ENCODE measurements around the gene MYO9A.
A peak's percentile ranks its signal among the peaks of the same experiment; 100 is the strongest.

Gene MYO9A

DNA sequence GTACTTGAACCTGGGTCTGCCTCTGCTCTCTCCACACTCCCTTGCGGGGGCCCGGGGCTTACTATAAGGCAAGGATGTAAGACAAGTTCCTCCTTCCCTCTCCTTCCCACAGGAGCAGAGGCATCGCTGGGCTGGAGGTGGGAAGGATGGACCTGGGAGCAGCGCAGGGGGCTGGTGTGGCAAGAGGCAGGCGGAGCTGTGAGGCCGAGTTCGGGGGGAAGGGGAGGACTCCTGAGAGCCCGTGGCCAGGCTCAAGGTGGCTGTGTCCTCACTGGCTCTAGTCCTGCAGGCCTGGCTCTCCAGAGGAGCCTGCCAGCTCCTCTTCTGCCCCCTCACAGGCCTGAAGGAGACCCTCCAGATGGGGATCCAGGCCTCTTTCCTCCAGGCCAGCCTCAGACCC lies 308.6 kb downstream of the MYO9A start:
- DNase-seq (ENCODE audit: low spot score) = no peak

DNA sequence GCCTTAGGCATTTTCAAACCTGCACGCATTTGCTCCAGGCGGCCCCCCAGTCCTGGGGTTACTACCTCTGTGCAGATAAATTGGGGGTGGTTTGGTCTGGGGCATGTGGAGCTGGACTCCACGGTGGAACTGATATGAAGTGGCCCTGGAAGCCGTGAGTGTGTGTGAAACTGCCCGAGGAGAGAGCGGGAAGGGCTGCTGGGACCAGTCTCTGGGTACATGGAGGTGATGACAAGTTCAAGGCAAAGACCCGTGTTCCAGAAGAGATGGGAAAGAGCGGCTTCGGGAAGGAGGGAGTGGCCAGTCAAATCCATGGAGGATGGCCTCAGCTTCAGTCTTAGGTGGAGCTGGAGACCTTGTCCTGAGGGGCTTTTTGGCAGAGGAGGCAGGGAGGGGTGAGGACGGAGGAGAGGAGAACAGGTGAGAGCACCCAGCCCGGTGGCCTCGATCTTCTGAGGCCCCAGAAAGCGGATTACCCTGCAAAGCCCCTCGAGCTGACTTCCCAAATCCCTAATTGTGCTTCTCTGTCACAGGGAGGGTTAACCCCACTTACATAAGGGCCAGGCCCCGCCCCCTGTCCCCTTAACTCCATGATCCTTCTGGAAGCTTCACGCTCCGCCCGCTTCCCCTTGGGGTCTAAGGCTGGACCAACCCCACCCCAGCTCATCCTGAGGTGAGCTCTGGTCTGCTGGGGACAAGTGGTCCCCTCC lies 309.5 kb downstream of the MYO9A start:
- no peak for DNase-seq (ENCODE audit: low spot score)

DNA sequence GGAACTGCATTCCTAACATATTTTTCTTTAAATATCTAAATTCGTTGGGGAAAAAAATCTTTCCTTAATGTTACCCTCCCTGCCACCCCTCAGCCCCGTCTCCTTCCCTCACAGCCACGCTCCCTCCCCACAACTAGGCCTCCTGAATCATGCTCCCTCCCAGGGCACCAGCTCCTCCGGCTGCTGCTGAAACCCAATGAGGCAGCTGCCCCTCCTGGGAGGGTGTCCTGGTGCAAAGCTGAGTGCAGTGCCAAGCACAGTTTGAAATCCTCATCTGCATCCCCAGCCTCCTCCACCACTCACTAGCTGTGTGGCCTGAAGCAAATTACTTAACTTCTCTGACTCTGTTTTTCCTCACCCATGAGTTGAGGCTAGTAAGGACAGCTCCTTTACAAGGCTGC lies 310.3 kb downstream of the MYO9A start:
- DNase-seq (ENCODE audit: low spot score) = no peak

DNA sequence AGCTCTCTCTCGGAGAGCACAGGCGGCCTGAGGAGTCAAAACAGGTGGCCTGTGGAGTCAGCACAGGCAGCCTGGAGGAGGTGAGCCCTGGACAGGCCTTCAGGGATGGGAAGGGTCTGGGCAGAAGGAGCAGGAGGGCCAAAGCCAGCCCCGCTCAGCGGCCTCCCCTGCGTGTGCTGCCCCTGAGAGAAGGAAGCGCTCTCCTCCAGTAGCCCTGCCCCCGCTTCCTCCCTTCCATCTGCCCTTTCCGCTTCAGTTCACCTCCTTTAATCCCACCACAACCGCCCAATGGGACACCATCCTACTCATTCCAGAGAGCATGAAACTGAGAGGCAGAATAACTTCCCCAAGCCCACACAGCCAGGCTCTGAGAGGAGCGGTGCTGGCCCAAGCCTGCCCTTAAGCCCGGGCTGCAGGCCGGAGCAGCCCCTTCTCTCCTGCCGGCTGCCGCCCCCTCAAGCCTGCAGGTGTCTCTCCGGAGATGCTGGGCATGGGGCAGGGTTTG lies 310.8 kb downstream of the MYO9A start:
- DNase-seq (ENCODE audit: low spot score) = no peak

DNA sequence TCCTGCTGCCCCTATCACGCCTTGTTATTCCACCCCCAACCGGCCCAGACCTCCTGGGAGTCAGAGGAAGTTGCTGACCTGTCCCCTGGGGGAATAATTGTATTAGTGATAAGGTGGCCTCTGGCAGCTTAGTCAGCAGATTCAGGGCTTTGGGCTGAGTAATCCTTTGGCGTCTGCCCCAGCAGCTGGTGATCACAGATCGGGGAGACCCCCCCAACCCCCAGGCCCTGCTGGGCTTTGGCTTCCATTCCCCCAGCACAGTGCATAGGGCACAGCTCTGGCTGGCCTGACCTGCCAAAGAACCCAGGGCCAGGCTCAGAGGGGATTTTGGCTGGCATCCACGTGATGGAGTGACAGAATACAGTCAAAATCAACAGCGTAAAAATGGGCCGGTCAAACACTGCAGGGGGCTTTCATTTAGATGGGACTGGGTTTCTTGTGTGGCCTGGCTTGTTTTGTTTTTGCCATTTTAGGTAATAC lies 311.5 kb downstream of the MYO9A start:
- DNase-seq (ENCODE audit: low spot score) = peak; percentile 45

DNA sequence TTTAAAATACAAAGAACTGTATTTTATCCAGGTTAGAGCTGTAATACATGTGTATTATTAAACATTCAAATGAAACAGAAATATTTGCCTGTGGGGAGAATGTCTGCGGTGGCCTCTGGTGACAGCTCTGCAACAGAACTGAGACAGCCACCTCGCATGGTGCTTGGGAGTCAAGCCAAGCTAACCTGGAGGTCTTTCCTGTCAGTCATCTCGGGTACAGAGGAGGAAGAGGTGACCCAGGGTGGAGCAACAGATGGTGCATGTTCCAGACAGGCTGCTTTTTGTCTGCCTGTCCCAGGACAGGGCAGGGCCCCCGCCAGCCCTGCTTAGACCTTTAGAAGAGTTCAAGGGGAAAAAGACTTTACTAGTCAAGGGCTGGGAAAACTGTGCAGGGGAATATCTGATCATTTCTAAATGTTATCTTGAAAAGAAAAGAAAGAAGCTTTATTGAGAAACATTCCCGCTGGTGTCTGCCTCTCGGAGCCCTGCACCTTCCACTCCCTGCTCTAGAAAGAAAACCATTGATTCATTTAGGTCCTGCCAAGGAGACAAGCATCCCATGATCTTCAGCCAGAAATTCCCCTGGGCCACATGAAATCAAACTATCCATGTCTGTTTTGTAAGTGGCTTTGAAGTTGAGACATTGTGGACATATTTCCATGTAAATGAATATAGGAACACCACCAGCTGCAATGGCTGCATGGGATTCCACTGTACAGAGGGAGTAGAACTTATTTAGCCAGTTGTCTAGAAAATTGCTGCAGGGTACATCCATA lies 313.1 kb downstream of the MYO9A start:
- no peak for DNase-seq (ENCODE audit: low spot score)

DNA sequence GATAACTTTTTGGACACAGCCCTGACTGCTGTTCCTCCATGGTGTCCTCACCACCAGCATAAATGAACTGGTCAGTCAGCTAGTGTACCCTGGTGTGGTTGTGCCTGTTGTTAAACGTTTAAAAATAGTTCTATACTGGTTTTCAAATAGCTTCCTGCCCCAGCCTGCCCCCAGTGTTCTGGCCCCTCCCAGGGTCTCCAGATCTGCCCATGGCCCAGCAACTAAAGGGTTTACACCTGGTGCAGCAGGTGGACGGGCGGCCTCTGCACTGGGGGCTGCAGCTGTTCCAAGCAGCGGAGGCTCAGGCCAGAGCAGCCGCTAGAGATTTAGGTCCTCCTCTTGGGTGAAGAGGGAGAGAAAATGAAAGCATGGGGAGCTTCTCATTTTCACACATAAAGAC lies 313.7 kb downstream of the MYO9A start:
- DNase-seq (ENCODE audit: low spot score) = no peak

DNA sequence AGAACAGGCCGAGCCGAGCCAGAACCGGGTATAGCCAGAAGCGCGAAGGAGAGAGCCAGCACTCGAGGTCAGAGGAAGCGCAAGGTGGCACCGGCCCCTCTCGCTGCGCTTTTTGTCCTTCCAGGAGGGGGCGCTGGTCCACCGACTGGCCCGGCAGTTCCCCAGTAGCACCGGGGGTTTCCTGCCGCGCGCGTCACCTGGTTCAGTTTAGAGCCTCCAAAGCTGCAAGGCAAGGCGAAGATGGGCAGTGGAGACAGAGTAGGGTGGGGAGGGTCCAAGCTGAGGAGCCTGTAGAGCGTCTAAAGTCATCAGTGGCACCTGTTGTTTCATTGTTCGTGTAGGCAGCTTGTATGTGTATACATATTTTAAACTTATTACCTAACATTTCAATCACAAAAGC lies 315.2 kb downstream of the MYO9A start:
- no peak for DNase-seq (ENCODE audit: low spot score)

DNA sequence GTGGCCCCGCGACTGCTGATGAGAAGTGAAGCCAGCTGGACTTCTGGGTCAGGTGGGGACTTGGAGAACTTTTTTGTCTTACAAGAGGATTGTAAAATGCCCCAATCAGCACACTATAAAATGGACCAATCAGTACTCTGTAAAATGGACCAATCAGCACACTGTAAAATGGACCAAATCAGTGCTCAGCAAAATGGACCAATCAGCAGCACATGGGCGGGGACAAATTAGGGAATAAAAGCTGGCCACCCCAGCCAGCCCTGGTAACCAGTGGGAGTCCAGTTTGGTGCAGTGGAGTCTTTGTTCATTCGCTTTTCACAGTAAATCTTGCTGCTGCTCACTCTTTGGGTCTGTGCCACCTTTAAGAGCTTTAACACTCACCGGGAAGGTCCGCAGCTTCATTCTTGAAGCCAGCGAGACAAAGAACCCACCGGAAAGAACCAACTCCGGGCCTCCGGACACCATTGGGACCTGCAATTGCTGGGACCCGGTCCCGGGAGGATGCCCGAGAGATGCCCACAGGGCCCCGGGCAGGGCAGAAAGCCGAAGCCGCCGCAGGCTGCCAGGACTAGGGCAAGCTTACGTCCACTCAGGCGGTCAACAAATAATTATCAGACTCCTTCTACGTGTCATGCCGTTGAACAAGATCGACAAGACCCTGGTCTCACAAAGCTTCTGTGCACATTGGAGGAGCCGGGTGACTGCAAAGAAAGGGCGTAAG lies 315.9 kb downstream of the MYO9A start:
- DNase-seq (ENCODE audit: low spot score) = no peak

DNA sequence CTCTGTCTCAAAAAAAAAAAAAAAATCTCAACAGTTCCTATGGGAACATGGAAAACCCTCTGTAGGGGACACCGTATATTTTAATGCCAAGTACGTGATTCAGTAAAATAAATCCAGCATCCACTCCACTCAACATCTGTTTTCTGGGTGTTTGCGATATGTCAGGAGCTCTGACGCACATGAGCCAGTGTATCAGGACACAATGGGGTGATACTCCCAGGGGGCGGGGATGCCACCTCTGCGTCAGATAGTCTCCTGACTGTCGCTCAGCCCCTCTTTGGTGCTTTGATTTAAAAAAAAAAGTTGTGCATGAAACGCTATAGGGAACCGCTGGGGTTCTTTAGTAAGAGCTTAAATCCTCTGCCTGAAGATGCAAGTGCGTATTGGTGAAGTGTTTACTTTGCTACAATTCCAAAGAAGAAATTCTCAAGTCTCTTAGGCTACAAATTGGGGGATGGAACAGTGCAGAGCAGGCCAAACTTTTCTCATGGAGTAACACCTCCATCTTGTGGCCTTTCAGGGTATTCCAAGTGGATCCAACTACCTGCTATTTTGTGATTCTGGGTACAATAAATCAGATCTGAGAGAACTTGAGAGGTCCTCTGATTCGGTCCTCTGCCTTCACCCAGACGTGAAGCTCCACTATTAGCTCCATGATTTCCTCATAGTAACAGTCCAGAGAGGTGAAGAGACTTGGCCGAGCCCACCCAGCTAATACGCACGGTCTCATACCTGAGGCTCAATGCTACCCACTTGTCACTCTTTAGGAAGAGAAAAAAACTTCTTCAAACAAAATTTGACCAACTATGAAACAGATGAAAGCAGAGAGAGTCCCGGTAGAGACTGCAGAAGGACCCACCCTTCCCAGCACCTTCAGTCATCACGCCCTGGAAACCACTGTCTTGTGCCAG lies 316.9 kb downstream of the MYO9A start:
- peak; percentile 57 for DNase-seq (ENCODE audit: low spot score)

DNA sequence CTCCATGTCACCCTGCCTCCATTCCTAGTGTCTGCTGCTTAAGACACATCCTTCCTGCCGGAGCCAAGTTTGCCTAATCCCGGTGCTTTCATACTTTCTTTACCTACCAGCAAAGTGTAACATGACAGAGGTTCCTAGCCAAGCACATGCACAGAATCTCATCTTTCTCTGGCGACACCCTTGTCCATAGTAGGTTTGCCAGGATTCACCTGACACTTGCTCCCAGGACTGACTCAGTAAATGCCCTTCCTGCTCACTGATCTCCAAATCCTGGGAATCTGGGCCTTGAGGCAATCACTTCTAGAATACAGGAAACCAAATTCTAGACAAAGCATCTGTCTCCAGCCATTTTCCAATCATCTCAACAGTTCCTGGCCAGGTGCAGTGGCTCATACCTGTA lies 317.8 kb downstream of the MYO9A start:
- DNase-seq (ENCODE audit: low spot score) = no peak

DNA sequence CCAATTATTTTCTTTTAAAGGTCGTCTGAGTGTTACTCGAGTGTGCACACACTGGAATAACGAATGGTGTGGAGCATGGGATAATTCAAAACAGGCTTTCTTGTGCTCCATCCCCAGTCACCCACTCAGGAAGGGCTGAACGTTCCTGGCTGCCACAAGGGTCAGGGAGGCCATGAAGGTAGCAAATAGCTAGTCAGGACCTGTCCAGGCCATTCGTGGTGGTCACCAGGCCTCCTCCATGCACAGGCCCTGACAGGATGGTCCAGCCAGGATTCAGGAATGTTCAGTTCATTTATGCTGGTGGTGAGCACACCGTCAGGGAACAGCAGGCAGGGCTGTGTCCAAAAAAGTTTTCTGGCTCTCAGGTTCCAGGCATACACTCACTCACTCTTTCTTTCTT lies 319.3 kb downstream of the MYO9A start:
- no peak for DNase-seq (ENCODE audit: low spot score)

DNA sequence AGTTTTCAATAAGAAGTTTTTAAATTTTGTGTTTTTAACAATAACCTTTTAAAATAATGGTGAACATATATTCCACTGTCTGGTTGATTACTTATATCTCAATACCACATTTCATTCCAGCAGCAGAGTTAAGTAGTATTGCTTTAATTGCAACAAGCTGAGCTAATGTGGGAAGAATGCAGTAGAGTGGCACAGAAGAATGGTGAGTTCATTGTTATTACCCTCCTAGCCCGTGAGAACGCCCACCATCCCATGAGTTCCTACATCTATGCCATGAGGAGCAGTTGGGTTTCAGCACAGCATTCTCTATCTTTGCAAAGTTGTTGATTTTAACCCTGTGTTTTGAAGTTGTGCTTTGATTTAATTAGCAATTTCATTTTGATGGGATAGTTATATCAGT lies 325.4 kb downstream of the MYO9A start:
- DNase-seq (ENCODE audit: low spot score) = no peak

DNA sequence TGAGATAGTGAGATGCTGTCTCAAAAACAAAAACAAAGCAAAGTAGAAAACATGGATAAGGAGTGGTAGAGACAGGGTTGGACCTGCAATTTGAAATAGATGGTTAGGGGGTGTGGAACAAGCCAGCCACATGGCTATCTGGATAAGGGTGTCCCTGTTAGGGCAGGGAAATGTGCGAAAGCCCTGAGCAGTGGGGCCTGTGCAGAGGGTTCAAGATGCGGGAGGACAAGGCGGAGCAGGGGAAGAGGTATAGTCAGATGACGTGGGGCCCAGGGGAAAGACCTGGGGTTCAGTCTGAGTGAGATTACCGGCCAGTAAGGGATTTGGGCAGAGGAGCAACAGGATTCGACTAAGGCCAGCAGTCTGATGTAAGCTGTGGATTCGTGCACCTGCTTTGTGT lies 326.0 kb downstream of the MYO9A start:
- no peak for DNase-seq (ENCODE audit: low spot score)

DNA sequence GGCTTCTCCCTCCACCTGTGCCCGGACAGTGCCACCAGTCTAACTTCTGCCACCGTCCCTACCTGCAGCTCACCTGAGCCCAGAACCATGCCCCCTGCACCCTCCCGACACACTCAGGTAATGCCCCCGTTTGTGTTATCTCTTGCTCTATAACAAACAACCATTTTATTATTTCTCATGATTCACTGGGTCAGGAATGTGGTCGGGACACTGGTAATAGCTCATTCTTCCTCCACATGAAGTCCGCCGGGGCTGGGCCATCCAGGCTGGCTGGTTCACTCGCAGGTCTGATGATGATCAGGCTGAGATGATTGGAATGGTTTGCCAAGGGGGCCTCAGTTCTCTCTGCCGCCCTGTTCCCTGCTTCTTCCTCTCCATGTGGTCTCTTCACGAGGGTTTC lies 327.9 kb downstream of the MYO9A start:
- DNase-seq (ENCODE audit: low spot score) = no peak

DNA sequence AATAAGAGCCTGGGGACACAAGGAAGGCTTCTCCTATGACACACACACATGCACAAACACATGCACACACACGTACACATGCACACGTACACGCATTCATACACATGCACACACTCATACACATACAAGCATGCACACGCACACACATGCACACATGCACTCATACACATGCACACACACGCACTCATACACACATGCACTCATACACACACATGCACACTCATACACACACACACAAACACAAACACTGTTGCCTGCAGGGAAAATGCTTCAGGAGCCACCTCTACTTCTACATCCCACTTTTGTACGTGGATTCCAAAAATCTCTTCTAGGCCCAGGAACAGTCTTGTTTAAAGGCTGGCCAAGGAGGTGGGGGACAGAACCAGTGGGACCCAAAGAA lies 328.3 kb downstream of the MYO9A start:
- no peak for DNase-seq (ENCODE audit: low spot score)

DNA sequence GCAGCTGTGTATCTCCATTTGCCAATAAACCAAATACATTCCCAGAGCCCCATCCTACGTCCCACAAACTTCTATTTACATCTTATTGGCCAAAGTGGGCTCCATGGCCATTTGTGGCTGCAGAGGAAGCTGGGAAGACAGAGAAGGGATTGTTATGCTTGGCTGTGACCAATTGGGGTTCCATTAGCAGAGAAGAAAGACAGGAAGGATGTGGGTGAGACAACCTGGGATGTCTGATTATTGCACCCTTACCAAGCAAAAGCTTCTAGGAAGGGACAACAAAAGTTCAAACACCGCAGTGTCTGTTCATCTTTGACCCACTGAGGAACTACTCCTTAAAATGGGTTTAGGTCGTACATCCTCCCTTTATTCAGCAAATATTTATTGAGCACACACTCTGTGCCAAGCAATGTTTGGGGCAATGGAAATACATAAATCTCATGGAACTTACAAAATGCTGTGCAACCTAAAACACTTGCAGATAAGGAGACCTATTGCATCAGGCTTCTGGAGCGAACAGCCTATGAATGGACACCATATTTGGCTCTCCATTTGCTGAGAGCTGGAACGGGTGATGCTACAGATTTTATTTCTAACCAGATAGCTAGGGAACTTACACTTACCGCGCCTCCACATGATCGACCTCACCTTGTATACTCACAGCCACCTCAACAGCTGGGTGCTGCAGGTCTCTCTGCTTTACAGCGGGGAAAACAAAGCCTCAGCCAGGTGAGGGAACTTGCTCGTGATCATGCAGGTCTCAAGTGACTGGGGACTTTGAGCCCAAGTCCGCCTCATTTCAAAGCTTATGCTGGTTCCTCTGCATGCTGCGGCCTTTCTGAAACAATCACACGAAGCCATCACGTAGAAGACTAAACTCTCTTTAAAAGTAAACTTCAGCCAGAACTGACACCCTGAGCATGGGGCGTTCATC lies 329.0 kb downstream of the MYO9A start:
- no peak for DNase-seq (ENCODE audit: low spot score)

DNA sequence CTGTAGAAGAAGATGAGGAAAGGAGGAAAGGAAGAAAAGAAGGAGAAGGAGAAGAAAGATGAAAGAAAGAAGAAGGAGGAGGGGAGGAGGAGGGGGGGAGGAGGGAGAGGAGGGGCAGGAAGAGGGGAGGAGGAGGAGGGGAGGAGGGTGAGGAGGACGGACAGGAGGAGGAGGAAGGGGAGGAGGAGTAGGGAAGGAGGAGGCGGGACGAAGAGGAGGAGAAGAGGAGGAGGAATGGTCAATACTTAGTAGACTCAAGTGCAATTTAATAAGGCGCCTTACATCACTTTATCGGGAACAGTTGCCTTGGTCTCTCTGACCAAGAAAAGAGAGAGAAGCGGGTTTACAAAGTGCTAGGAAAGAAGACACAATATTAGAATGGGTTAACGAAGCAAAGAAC lies 331.3 kb downstream of the MYO9A start:
- no peak for DNase-seq (ENCODE audit: low spot score)

DNA sequence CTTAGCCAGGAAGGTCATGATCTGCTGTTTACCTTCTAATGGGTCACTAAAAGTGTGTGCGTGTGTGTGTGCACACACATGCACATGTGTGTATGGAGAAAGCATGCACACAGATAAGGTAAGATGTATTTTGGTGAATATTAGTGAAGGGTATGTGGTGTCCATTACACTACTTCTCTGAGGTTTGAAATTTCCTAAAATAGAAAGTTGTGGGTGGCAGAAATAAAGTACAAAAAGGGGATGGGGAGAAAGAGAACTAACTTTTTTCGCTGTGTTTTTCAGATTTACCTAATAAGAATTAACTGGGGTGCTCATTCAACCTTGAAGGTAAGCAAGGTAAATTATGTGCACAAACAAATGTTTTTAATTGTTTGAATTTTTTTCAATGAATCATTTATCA lies 332.0 kb downstream of the MYO9A start:
- no peak for DNase-seq (ENCODE audit: low spot score)

DNA sequence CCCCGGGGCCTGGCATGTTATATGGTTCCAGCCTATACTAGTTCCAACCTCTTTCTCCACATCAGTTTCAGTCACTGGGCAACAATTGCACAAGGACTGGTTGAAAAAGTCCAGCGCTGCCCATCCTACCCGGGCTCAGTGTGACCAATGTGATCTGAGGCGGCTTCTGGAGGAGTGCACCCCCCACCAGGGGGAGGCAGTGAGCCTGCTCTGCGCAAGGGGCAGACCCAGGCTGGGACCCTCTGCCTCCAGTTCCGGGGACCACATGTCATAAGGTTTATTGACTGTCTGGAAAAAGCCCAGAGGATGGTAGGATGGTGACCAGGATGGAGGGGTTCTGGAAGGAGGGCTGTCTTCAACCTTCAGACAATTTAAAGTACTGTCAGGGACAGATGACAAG lies 333.2 kb downstream of the MYO9A start:
- no peak for DNase-seq (ENCODE audit: low spot score)

Data from SK-N-DZ (cell line).